ENCODE measurements around the gene ALDH16A1. TPM values are rescaled to one million over a fixed set of nuclear protein-coding genes. Genes with fewer than 3 reads are reported as not detected.

Gene ALDH16A1
- total and polyA plus RNA-seq, 2 donors (not counting 1 experiment from before 2014, with no cell fraction given): 65.8 to 105 TPM

DNA sequence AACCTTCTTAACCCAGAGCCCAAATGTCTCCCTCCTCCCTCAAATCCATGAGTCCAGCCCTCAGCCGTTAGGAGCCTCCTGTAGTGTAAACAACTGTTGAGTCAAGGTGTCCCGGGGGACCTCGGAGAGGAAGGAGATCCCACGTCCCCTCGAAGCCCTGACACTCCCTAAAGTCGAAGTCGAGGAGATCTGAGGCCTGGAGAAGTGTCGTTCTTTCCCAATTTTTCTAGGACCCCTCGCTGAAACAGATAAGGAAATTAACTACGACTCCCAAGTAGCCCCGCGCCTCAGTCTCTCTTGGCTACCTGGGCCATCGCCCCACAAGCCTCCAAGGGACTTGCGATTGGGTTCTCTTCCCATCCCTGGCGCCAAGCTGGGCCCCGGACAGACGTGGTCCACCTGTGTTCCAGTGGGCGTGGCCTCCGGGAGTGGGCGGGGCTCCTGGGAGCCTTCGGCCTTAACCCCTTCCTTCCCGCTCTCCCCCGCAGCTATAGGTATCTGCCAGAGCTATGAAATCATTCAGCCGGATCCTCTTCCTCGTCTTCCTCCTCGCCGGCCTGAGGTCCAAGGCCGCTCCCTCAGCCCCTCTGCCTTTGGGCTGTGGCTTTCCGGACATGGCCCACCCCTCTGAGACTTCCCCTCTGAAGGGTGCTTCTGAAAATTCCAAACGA, 27.0 kb upstream of the ALDH16A1 start:
- Mint-ChIP-seq H3K4me1 (peaks cover 66% of the 10 kb centered on the region), H3K27ac (peak overlapping the region; percentile 28)
- intact Hi-C loops (cut with micrococcal nuclease): loop anchor here (2.0 to 5.0 kb wide), 2 partner anchors 17 to 34 kb away; no protein-coding TSS in a partner anchor

More for the DNA sequence above, 27.0 kb upstream of the ALDH16A1 start:
- no peak for TF ChIP-seq EZH2 (IDR thresholded peaks at IDR 0.05; ENCODE audit: borderline replicate concordance, insufficient read depth, low read depth, low read length, poor library complexity, severe bottlenecking)
- TF ChIP-seq, protein P1, sequence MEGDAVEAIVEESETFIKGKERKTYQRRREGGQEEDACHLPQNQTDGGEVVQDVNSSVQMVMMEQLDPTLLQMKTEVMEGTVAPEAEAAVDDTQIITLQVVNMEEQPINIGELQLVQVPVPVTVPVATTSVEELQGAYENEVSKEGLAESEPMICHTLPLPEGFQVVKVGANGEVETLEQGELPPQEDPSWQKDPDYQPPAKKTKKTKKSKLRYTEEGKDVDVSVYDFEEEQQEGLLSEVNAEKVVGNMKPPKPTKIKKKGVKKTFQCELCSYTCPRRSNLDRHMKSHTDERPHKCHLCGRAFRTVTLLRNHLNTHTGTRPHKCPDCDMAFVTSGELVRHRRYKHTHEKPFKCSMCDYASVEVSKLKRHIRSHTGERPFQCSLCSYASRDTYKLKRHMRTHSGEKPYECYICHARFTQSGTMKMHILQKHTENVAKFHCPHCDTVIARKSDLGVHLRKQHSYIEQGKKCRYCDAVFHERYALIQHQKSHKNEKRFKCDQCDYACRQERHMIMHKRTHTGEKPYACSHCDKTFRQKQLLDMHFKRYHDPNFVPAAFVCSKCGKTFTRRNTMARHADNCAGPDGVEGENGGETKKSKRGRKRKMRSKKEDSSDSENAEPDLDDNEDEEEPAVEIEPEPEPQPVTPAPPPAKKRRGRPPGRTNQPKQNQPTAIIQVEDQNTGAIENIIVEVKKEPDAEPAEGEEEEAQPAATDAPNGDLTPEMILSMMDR (IDR thresholded peaks at IDR 0.05): no peak
- no peaks in the 10 kb centered on the region for H3K36me3 ChIP-seq (replicated peaks in 1 of 2; ENCODE audit: control extremely low read depth in 1 of 2, control insufficient read depth in 1 of 2, extremely low read depth in 1 of 2, insufficient read depth in 2 of 2, low read length in 1 of 2)
- no peak for ATAC-seq (ENCODE audit: low read depth)
- peak overlapping the region; percentile 31 for H3K4me2 ChIP-seq (replicated peaks; ENCODE audit: low read depth, low read length, poor library complexity, severe bottlenecking)
- H3K9ac ChIP-seq (ENCODE audit: low read length): no peak overlapping the region
- Mint-ChIP-seq H3K27me3 (peaks cover 84% of the 10 kb centered on the region), H3K4me3 (peak overlapping the region; percentile 52), H3K9me3 (ENCODE audit: insufficient read depth) (no peaks in the 10 kb centered on the region)
- DNase-seq: peak; percentile 43
- peaks cover 0 to 48% (median 0%) of the 10 kb centered on the region in 3 donors for H3K9me3 ChIP-seq (ENCODE audit: control extremely low read depth in 1 of 3, control insufficient read depth in 2 of 3, insufficient read depth in 1 of 3, low read length in 2 of 3)
- H3K79me2 ChIP-seq (ENCODE audit: control insufficient read depth, insufficient read depth, low read length): no peaks in the 10 kb centered on the region
- 7% methylated on average over 29 of the region's 30 CpGs for WGBS (ENCODE audit: insufficient coverage)
- H3K27ac ChIP-seq (ENCODE audit: low read length in 2 of 2): no peak overlapping the region
- no peak overlapping the region for H3K4me3 ChIP-seq (ENCODE audit: control extremely low read depth in 1 of 5, extremely low read depth in 1 of 5, insufficient read depth in 1 of 5, low read depth in 2 of 5, low read length in 4 of 5)
- peaks cover 60 to 65% of the 10 kb centered on the region in 2 donors for H3K4me1 ChIP-seq (ENCODE audit: control insufficient read depth in 2 of 2, insufficient read depth in 2 of 2, low read length in 2 of 2)
- CTCF ChIA-PET: interaction anchor here (0.6 to 2.2 kb wide), 8 partner anchors 10 to 312 kb away, joined by 3 to 8 read pairs (median 3); partner anchors contain the start of genes ALDH16A1 and LIN7B
- peaks cover 0 to 98% (median 75%) of the 10 kb centered on the region in 4 experiments for H3K27me3 ChIP-seq (replicated peaks in 1 of 4; ENCODE audit: control extremely low read depth in 1 of 4, control insufficient read depth in 3 of 4, insufficient read depth in 4 of 4, low read length in 3 of 4)
- H4K20me1 ChIP-seq (ENCODE audit: control insufficient read depth, insufficient read depth, low read length, poor library complexity, severe bottlenecking): no peaks in the 10 kb centered on the region
- POLR2A ChIA-PET: interaction anchor here (1.1 kb wide), 1 partner anchor 20 kb away, joined by 9 read pairs; no protein-coding TSS in a partner anchor
- H2AFZ ChIP-seq (ENCODE audit: insufficient read depth, low read depth, low read length, poor library complexity, severe bottlenecking): no peak overlapping the region

Measured in B cell (primary cell).